ENCODE measurements around the gene ZBTB16.
A peak's percentile ranks its signal among the peaks of the same experiment; 100 is the strongest.

ZBTB16 gene

GRCh38 chr11:114170226-114170625 lies 110.7 kb downstream of the ZBTB16 start:
- no peak for DNase-seq

- no peak for DNase-seq
Observed at GRCh38 chr11:114171257-114172054, 111.9 kb downstream of the ZBTB16 start.

DNA sequence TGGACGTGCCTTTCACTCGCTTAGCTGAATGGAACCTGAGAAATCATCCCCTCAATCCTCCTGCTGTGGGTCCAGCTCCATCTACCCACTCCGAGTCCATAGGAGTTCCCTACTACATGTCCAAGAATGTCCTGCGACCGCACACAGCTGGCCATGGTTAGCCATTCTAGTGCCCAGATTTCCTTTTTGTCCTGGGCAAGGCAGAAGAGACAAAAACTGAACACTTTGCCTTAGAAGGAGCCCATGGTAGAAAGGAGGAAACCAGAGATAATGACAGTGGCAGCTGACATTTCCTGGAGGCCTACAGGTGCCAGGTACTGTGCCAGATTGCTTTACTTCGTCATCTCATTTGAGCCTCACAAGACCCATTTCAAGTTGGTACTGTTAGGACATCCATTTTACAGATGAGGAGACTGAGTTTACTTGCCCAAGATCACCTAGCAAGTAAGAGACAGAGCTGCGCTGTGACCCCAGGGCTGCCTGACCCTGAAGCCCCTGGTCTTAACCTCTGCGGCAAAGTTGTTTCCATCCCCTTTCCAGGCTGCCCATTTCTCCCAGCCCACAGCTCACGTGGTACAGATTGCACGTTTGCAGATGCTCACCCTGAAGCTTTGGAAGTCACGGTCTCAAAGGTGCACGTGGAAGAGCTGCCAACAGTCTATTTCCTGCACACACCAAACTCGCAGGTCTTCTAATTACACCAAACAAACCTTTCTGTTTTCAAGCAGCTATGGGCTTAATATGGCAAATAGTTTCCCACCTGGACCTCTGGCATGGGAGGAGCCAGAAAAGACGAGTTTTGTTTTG lies 112.7 kb downstream of the ZBTB16 start:
- no peak for DNase-seq

DNA sequence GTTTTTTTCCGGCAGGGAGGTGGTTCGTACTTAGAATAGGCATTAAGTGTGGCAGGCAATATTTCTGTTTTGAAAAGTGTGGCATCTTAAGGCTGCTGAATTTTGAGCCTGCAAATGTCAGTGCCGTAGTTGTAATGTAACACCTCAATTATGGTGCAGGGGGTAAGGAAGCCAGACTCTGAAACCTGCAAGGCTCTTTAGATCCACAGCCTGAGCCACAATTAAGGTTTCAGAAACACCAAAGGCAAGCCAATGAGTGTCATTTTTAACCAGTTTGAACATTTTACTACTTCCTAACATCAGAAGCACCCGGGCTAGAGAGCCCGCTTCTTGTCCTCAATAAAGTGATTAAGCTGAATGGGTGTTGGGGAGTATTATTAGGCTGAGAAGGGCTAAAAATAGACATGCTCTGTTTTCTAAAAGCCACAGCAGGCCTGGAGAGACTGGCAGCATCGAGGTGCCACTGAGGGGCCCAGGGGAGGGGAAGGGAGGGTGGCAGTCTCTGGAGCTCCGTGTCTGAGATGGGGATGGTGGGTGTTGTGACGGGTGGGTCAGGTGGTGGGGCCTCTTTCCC lies 113.4 kb downstream of the ZBTB16 start:
- DNase-seq, result no peak

GRCh38 chr11:114173843-114174242 lies 114.3 kb downstream of the ZBTB16 start:
- no peak for DNase-seq

DNA sequence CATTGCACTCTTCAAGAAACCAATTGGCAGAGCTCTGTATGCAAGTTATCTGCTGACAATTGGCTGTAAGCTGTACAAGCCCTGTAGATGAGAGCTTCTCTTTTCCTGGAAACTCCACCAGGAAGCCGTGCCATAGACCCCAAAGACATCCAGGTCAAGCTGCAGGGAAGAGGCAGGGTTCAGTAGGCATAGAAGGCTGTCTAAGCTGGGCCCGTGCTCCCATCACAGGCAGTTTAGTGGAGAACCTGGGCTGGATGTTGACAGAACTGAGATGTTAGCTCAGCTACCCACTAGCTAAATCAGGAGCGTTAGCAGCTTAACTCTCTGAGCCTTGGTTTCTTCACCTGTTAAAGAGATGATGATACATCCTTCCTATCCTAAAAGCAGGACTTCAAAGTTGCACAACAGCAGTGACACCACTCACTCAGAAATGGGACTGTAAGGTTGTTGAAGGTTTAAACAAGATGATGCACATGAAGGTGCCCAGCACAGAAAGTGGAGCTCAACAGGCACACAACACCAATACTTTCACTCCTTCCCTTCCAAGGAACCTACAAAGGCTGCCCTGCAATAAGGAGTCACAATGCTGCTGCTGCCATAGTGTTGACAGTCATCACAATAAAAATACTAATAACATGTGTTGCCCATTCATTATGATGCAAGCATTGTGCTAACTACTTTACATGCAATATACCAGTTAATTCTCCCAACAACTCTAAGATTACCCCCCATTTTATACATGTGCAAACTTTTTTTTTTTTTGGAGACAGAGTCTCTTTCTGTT lies 115.4 kb downstream of the ZBTB16 start:
- no peak for DNase-seq

GRCh38 chr11:114175706-114176105 lies 116.2 kb downstream of the ZBTB16 start:
- no peak for DNase-seq

GRCh38 chr11:114176321-114176720 lies 116.8 kb downstream of the ZBTB16 start:
- no peak for DNase-seq

DNA sequence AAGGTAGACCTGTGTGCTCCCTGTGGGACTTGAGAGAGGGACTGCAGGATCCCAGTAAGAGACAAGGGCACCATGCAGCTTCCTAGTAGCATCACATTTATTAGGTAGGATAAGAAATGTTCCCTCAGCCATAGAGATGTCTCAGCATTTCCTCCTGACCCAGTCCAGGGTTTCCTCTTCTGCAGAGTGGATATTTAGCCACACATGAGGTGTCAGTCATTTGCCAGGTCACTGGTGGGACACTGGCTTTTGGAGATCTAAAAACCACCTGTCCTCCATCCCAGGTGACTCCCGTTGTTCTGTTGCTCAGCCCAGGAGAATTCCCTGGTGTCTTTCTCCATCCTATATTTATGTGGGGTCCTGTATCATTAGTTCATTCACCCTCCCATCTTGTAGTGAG lies 119.1 kb downstream of the ZBTB16 start:
- no peak for DNase-seq

DNA sequence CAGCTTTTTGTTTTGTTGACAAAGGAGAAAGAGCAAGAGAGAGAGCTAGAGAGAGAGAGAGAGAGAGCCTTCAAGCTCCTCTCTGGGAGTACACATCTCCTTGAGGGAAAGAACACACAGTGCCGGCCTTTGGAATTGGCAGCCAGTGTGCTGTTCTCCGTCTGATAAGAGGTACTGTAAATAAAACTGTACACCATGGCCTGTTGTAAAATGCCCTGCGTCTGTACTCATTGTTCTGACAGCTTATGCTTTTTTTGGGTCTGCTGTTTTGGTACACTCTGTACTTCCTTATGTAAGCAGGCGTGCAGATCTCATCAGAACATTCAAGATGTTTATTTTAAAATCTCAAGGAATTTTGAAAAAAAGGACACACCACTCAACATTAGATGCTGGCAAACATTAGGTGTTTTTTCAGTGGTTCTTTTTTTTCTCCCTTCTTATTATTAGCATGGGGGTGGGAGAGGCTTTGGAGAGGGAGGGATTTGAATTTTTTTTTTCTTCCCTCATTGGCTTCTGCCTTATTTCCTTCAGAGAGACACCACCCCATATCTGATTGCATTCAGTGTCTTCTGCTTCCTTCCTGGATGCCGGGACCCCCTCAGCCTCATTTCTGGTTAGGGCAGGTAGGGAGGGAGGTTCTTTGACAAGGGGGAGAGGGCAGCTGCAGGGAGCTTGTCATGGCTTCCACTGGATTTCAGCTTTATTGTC lies 119.9 kb downstream of the ZBTB16 start:
- no peak for DNase-seq

- no peak for DNase-seq
Observed at GRCh38 chr11:114180301-114181055, 121.0 kb downstream of the ZBTB16 start.

DNA sequence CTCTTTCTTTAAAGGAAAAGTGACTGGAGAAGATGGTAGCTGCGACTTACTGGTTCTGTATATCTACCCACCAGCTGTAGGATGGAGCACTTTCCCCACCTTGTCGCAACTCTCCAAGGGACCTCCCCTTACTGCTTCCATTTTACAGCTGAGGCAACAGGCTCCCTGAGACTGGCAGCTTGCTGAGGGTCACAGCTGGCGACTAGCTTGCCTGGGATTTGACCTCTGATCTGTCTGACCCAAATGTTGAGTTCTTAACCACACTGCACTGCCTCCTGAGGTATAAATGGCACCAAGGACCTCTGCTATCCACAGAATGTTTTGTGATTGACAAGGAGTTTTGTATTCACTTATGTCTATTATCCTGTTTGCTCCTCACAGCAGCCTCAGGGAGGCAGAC lies 121.7 kb downstream of the ZBTB16 start:
- DNase-seq, result no peak

DNA sequence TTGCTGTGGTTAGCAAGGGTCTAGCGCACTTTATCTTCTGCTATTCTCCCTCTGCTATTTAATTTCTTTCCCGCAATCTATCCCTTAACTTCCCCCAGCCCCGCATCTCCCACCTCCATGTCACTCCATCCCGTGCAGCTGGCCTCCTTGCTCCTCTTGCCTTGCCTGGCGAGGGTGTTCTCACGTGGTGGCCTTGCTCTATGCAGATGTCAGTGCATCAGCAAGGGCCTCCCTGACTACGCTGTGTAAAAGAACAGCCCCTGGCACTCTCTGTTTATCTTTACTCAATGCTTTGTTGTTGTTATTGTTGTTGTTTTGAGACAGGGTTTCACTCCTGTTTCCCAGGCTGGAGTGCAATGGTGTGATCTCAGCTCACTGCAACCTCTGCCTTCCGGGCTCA lies 122.2 kb downstream of the ZBTB16 start:
- DNase-seq, result no peak

DNA sequence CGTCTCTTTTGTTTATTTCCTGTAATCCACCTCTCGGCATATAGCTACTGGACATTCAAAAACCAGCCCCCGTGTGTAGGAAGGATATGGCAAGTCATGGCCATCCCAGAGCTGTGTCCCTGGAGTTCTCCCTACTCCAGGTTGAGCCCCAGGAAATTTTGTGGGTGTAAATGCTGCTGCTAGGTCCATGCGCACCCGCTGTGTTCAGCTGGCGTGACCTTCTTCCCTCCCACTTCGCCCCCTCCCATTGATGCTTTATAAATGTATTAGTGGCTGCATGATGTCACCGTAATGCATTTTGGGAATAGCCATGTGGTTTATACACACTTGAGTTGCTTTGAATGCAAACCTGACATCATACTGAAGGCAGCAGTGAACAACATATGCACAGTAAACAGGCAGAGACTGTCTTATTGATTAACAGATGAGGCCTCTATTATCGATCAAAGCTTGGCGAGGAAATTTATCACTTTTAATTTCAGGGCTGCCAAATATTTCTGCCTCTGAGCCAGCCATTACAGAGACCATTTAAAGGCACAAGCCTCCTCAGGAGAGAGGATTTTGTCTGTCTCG lies 123.0 kb downstream of the ZBTB16 start:
- no peak for DNase-seq

GRCh38 chr11:114183044-114183511 lies 123.6 kb downstream of the ZBTB16 start:
- peak; percentile 69 for DNase-seq

DNA sequence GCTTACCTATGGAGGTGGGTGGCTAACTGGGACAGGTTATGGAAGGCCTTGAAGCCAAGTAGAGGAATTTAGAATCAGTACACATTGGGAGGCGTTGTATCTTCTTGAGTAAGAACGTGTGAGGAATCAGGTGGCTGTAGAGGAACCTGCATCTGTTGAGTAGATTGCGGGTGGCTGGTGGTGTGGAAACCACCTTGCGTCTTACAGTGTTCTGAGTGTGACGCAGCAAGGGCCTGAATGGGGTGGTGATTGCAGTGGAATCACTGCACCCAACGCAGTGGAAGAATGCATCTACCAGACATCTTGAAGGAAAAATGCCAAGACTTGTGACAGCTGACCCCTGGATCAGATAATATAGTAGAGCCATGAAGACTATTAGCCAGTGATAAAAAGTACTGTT lies 125.9 kb downstream of the ZBTB16 start:
- no peak for DNase-seq

- no peak for DNase-seq
Observed at GRCh38 chr11:114187173-114187572, 127.7 kb downstream of the ZBTB16 start.

GRCh38 chr11:114188851-114189570 lies 129.5 kb downstream of the ZBTB16 start:
- no peak for DNase-seq

DNA sequence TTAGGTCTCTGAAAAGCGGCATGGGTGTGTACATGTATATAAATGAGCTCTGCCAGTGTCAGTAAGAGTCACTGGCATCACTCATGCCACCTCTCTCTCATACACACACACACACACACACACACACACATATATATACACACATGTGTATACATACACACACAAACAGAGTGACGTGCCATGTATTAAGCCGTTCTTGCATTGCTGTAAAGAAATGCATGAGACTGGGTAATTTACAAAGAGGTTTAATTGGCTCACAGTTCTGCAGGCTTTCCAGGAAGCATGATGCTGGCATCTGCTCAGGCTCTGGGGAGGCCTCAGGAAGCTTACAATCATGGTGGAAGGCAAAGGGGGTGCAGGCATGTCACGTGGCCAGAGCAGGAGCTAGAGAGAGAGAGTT lies 131.1 kb downstream of the ZBTB16 start:
- no peak for DNase-seq

- DNase-seq, result no peak
Observed at GRCh38 chr11:114191893-114192292, 132.4 kb downstream of the ZBTB16 start.

Data from activated effector memory CD4-positive, alpha-beta T cell treated with Interleukin-2 at 50 U/mL for 16 hours (primary cell).